Immature natural killer cell (primary cell): ENCODE measurements around the gene CMTM2. TPM values are rescaled to one million over a fixed set of nuclear protein-coding genes. Genes with fewer than 3 reads are reported as not detected.

Experiments used
- DNase-seq, 3 donors: peaks; one replicate each; pipeline ENCODE4 v3.0.0; 2022; ENCODE audit warnings: mixed read lengths in 1 of 3
- H3K27ac Mint-ChIP-seq, 6 donors: one replicate each; pipeline ENCODE4 v1.8.0; 2020; ENCODE audit warnings: mixed read lengths in 6 of 6, mild to moderate bottlenecking in 5 of 6, inconsistent platforms in 4 of 6, moderate library complexity in 3 of 6
- H3K27me3 Mint-ChIP-seq, 3 donors: one replicate each; pipeline ENCODE4 v1.8.0; 2020 to 2021; ENCODE audit warnings: low read depth in 3 of 3, mild to moderate bottlenecking in 3 of 3, mixed read lengths in 3 of 3, moderate library complexity in 3 of 3, inconsistent platforms in 1 of 3
- H3K36me3 Mint-ChIP-seq, 3 donors: one replicate each; pipeline ENCODE4 v1.8.0; 2020; ENCODE audit warnings: mixed read lengths in 3 of 3, inconsistent platforms in 2 of 3, mild to moderate bottlenecking in 2 of 3
- H3K4me1 Mint-ChIP-seq, 2 donors: one replicate each; pipeline ENCODE4 v1.8.0; 2020; ENCODE audit warnings: inconsistent platforms in 2 of 2, mild to moderate bottlenecking in 2 of 2, mixed read lengths in 2 of 2, moderate library complexity in 1 of 2
- H3K4me3 Mint-ChIP-seq, 5 donors: one replicate each; pipeline ENCODE4 v1.8.0; 2020; ENCODE audit warnings: mild to moderate bottlenecking in 5 of 5, mixed read lengths in 5 of 5, inconsistent platforms in 3 of 5, moderate library complexity in 3 of 5
- H3K9me3 Mint-ChIP-seq, 6 donors: one replicate each; pipeline ENCODE4 v1.8.0; 2020; ENCODE audit warnings: mild to moderate bottlenecking in 6 of 6, mixed read lengths in 6 of 6, inconsistent platforms in 4 of 6, moderate library complexity in 3 of 6
- polyA plus RNA-seq, 3 donors: library from polyadenylated mRNA; unstranded; fragments of 300-500 nt; fragmentation: Illumina TruSeq; gene quantifications; one replicate each; pipeline ENCODE4 v1.2.3, GENCODE V29; 2021

CMTM2 gene
- polyA plus RNA-seq, 3 donors from 2014 or later, result 0.85 TPM; not detected in 2

- H3K4me1 Mint-ChIP-seq, result peaks cover 40 to 45% of the 10 kb centered on the region in 2 donors
- H3K36me3 Mint-ChIP-seq, result peaks cover 0 to 7% (median 0%) of the 10 kb centered on the region in 3 donors
- H3K4me3 Mint-ChIP-seq, result peak overlapping the region in 2 of 5 donors; percentile 34 to 82
- H3K9me3 Mint-ChIP-seq, result no peaks in the 10 kb centered on the region
- peaks cover 9 to 18% (median 10%) of the 10 kb centered on the region in 3 donors for H3K27me3 Mint-ChIP-seq
- no peak for DNase-seq
- peak overlapping the region; percentile 27 to 89 (median 80) for H3K27ac Mint-ChIP-seq
These were observed 31.9 kb upstream of the CMTM2 start for GRCh38 chr16:66547101-66547989.

DNA sequence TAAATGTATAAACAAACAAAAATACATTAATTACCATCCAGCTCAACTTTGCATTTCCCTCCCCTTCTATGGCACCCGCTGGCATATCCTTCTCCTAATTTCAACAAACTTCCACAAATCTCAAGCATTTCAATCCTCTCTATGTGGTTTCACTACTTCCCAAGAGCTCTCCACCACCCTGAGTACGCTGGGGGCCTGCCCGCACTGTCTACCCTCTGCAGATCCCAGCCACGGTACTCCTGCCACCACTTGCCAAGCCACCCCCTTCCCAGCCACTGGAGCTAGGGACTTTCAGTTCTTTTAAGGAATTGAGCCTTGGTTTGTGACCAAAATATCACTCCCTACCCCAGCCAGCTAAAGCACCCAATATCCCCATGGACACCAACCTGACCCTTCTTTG is 31.2 kb upstream of the CMTM2 start:
- no peak for DNase-seq
- H3K36me3 Mint-ChIP-seq, result peaks cover 0 to 7% (median 0%) of the 10 kb centered on the region in 3 donors
- peak overlapping the region; percentile 62 to 82 (median 79) for H3K4me3 Mint-ChIP-seq
- no peaks in the 10 kb centered on the region for H3K9me3 Mint-ChIP-seq
- H3K27me3 Mint-ChIP-seq, result peaks cover 13 to 25% (median 14%) of the 10 kb centered on the region in 3 donors
- peak overlapping the region; percentile 80 to 89 (median 84) for H3K27ac Mint-ChIP-seq
- peaks cover 46 to 53% of the 10 kb centered on the region in 2 donors for H3K4me1 Mint-ChIP-seq

GRCh38 chr16:66548868-66549267 is 30.4 kb upstream of the CMTM2 start:
- Mint-ChIP-seq H3K4me1 (peaks cover 54 to 61% of the 10 kb centered on the region in 2 donors), H3K36me3 (peaks cover 0 to 3% (median 0%) of the 10 kb centered on the region in 3 donors), H3K4me3 (peak overlapping the region; percentile 62 to 82 (median 79)), H3K27ac (peak overlapping the region; percentile 80 to 89 (median 84)), H3K9me3 (no peaks in the 10 kb centered on the region), H3K27me3 (peaks cover 13 to 27% (median 14%) of the 10 kb centered on the region in 3 donors)
- DNase-seq, result no peak

DNA sequence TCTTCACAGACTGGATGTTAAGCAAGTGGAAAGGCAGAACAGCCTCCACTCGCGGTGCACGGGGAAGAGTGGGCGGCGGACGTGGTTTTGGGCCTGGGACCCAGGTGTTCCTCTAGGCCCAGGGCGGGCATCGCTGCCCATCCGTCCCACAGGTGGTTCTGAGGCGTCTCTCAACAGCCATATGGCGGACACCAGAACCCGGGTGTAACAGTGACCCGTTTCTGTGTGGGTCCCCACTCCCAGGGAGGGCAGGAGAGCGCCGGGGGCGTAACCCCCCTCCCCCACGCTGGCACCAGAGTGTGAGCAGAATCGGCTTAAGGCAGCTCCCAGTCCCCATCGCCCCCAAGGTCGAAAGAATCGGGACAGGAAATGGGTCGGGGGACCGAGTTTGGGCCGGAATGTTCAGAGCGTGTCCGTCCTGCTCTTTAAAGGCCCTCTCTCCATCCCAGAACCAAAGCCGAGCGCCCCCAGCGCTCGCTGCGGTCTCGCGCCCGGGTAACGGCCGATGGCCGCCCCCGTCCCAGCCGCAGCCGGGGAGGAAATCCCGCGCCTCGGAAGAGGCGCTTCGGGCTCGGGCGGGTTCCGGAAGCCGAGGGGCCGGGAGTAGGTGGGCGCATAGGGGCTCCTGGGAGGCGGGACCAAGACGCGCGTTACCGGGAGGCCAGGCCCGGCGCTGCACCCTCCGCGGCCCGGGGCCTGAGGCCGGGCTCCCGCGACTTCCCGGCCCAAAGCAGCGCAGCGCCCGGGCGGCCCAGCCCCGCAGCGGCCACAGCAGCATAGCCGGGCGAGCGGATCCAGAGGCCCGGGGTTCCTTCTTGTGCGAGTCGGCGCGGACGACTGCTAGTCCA is 29.8 kb upstream of the CMTM2 start, which contains the start of gene TK2:
TK2 (minus strand) TSS at position 839 of the 848 bp plus-strand sequence; CDS start at position 778, 61 bp downstream.
- Mint-ChIP-seq H3K36me3 (peaks cover 0 to 4% (median 0%) of the 10 kb centered on the region in 3 donors), H3K27me3 (peaks cover 13 to 27% (median 14%) of the 10 kb centered on the region in 3 donors), H3K9me3 (no peaks in the 10 kb centered on the region), H3K4me1 (peaks cover 60 to 67% of the 10 kb centered on the region in 2 donors), H3K4me3 (peak within 1 kb of the TSS; percentile 82 to 97 (median 95)), H3K27ac (peak within 1 kb of the TSS; percentile 91 to 97 (median 94))
- DNase-seq, result peak; percentile 62 to 64 (median 62)

- peaks cover 13 to 27% (median 14%) of the 10 kb centered on the region in 3 donors for H3K27me3 Mint-ChIP-seq
- no peaks in the 10 kb centered on the region for H3K9me3 Mint-ChIP-seq
- H3K27ac Mint-ChIP-seq, result peak overlapping the region; percentile 91 to 97 (median 94)
- peak; percentile 58 to 69 (median 66) for DNase-seq
- peaks cover 0 to 8% (median 0%) of the 10 kb centered on the region in 3 donors for H3K36me3 Mint-ChIP-seq
- H3K4me1 Mint-ChIP-seq, result peaks cover 79 to 85% of the 10 kb centered on the region in 2 donors
- H3K4me3 Mint-ChIP-seq, result peak overlapping the region; percentile 95 to 97 (median 96)
These were observed 27.9 kb upstream of the CMTM2 start for GRCh38 chr16:66551348-66551759.

DNA sequence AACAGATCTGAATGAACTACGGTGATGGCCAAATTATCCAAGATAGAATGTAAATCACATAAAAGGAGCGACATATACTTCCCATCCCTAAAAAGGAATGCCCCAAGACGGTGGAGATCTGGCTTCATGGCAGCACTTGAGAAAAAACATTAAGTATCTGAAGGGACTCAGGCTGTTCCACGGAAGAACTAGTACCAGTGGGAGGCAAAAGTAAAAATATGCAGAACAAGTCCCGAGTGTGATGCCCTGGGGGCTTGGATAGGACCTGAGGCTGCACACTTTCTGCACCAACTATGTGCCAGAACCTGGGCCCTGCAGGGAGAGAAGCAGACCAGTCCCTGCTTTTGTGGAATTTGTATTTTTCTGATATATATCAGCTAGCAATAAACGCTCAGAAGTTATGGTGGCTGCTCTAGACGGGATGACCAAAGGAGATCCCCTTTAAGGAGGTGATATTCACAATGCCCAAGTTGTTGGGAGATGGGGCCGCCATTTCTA is 27.4 kb upstream of the CMTM2 start:
- H3K4me1 Mint-ChIP-seq, result peaks cover 79 to 90% of the 10 kb centered on the region in 2 donors
- H3K27ac Mint-ChIP-seq, result peak overlapping the region; percentile 91 to 97 (median 94)
- no peak for DNase-seq
- no peaks in the 10 kb centered on the region for H3K9me3 Mint-ChIP-seq
- H3K4me3 Mint-ChIP-seq, result peak overlapping the region; percentile 95 to 97 (median 96)
- peaks cover 0 to 8% (median 0%) of the 10 kb centered on the region in 3 donors for H3K36me3 Mint-ChIP-seq
- H3K27me3 Mint-ChIP-seq, result peaks cover 13 to 27% (median 14%) of the 10 kb centered on the region in 3 donors

DNA sequence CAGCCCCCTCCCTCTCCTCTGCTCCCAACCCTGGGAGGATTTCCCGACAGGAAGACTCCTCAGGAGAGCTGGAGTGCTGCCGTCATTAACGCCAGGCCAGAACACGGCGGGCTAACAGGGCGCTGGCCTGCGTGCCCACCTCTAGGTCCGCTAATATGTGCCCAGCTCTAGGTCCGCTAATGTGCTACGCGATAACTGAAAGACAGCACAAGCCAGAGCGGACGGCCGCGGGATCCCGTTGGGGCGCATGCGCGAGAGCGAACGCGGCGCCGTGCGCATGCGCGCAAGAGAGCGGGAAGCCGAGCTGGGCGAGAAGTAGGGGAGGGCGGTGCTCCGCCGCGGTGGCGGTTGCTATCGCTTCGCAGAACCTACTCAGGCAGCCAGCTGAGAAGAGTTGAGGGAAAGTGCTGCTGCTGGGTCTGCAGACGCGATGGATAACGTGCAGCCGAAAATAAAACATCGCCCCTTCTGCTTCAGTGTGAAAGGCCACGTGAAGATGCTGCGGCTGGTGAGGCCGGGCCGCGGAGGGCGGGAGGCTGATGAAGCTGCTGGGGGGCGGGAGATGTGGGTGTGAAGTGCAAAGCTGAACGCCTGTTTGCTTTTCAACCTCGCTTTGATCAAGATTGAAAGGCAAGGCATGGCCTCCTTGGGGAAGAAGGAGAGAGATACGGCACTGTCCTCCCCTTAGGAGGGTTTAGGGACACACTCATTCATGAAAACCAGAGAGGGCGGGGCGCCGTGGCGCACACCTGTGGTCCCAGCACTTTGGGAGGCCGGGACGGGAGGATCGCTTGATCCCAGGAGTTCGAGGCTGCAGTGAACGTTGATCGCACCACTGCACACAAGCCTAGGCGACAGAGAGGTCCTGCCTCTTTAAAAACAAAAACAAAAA is 26.7 kb upstream of the CMTM2 start, which contains the start of gene CKLF:
CKLF (plus strand) TSS at position 291 of the 892 bp plus-strand sequence; CDS start at position 431, 140 bp downstream.
- Mint-ChIP-seq H3K27ac (peak within 1 kb of the TSS; percentile 91 to 97 (median 94)), H3K9me3 (no peaks in the 10 kb centered on the region), H3K4me1 (peaks cover 81 to 90% of the 10 kb centered on the region in 2 donors), H3K27me3 (peaks cover 11 to 26% (median 14%) of the 10 kb centered on the region in 3 donors), H3K4me3 (peak within 1 kb of the TSS; percentile 95 to 97 (median 96)), H3K36me3 (peaks cover 0 to 11% (median 2%) of the 10 kb centered on the region in 3 donors)
- DNase-seq, result peak; percentile 94 to 96 (median 95)

DNA sequence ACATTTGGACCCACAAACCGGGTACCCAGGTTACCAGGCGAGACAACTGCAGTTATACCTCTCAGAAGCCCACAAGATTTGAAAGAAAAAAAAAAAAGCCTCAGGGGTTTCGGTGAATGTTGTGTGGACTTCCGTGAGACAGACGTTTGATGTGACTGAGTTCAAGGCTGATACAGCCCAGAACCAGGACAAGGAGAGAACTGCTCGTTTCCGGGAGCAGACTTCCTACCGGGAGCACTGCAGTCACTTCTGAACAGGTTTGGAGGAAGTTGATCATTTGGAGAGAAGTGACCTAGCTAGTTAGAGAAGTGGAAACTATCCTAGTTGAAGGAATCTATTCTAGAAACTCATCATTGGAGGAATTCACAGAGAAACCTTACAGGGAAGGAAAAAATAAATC is 26.0 kb upstream of the CMTM2 start:
- H3K27ac Mint-ChIP-seq, result peak overlapping the region; percentile 91 to 97 (median 94)
- H3K27me3 Mint-ChIP-seq, result peaks cover 11 to 26% (median 14%) of the 10 kb centered on the region in 3 donors
- no peaks in the 10 kb centered on the region for H3K9me3 Mint-ChIP-seq
- DNase-seq, result no peak
- peaks cover 81 to 90% of the 10 kb centered on the region in 2 donors for H3K4me1 Mint-ChIP-seq
- H3K4me3 Mint-ChIP-seq, result peak overlapping the region; percentile 95 to 97 (median 96)
- peaks cover 0 to 15% (median 5%) of the 10 kb centered on the region in 3 donors for H3K36me3 Mint-ChIP-seq

GRCh38 chr16:66554021-66554420 is 25.2 kb upstream of the CMTM2 start:
- peaks cover 11 to 26% (median 14%) of the 10 kb centered on the region in 3 donors for H3K27me3 Mint-ChIP-seq
- peaks cover 0 to 20% (median 9%) of the 10 kb centered on the region in 3 donors for H3K36me3 Mint-ChIP-seq
- peaks cover 81 to 90% of the 10 kb centered on the region in 2 donors for H3K4me1 Mint-ChIP-seq
- DNase-seq, result no peak
- H3K27ac Mint-ChIP-seq, result peak overlapping the region; percentile 91 to 97 (median 94)
- peak overlapping the region; percentile 95 to 97 (median 96) for H3K4me3 Mint-ChIP-seq
- no peaks in the 10 kb centered on the region for H3K9me3 Mint-ChIP-seq

DNA sequence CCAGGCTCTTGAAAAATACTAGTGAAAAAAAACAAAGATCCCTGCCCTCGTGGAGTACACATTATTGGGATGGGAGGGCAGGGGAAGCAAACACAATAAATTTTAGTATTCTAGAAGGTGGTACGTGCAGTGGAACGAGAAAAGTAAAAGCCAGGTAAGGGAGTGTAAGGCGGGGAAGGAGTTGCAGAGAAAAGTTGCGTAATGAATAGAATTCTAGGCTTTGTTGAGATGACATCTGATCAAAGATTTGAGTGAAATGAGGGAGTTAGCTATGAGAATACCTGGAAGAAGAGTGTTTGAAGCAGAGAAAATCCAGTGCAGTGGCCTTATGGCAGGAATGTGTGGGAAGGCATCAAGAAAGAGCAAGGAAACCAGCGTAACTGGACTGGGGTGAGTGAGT is 24.8 kb upstream of the CMTM2 start:
- H3K9me3 Mint-ChIP-seq, result no peaks in the 10 kb centered on the region
- peak overlapping the region; percentile 91 to 97 (median 94) for H3K27ac Mint-ChIP-seq
- peaks cover 81 to 91% of the 10 kb centered on the region in 2 donors for H3K4me1 Mint-ChIP-seq
- peak overlapping the region; percentile 95 to 97 (median 96) for H3K4me3 Mint-ChIP-seq
- H3K36me3 Mint-ChIP-seq, result peaks cover 0 to 21% (median 9%) of the 10 kb centered on the region in 3 donors
- peaks cover 11 to 26% (median 14%) of the 10 kb centered on the region in 3 donors for H3K27me3 Mint-ChIP-seq
- no peak for DNase-seq

GRCh38 chr16:66560107-66560506 is 19.2 kb upstream of the CMTM2 start:
- peak overlapping the region; percentile 36 to 79 (median 57) for H3K4me3 Mint-ChIP-seq
- no peak for DNase-seq
- H3K4me1 Mint-ChIP-seq, result peaks cover 80 to 95% of the 10 kb centered on the region in 2 donors
- no peaks in the 10 kb centered on the region for H3K27me3 Mint-ChIP-seq
- peaks cover 9 to 35% (median 24%) of the 10 kb centered on the region in 3 donors for H3K36me3 Mint-ChIP-seq
- H3K9me3 Mint-ChIP-seq, result no peaks in the 10 kb centered on the region
- H3K27ac Mint-ChIP-seq, result peak overlapping the region; percentile 69 to 95 (median 94)
